Activated CD8-positive, alpha-beta memory T cell treated with anti-CD3 and anti-CD28 coated beads for 1 hour (primary cell): Measurements from ENCODE around the gene SLC17A8.
"Not testable (repeated sequence)": the region's sequence is repeated elsewhere in the genome, so short reads cannot be mapped to it uniquely, and the experiment has no call there.

Source experiments
- DNase-seq, 2 donors: peaks; one replicate each; pipeline ENCODE4 v3.0.0-alpha.2; 2020; ENCODE audit warnings: low read depth in 1 of 2; ENCODE audit errors: extremely low read depth in 1 of 2

Gene SLC17A8

DNA sequence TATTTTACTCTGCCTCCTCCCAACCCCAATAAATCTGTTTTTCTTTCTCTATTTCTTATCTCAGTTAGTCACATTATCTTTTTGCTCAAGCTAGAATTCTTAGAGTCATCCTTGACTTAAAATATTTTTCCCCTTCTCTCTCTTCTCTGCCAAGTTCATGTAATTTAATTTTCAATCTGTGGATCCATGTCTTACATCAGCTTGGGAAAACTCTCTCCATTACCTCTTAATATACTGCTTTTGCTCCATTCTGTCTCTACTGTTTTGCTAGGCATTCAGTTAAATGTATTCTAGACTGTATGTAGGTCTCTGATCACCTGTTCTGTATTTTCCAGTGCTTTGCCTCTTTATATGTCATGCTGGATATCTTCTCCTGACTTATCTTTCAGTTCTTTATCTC lies 65.8 kb downstream of the SLC17A8 start:
- DNase-seq: no peak

DNA sequence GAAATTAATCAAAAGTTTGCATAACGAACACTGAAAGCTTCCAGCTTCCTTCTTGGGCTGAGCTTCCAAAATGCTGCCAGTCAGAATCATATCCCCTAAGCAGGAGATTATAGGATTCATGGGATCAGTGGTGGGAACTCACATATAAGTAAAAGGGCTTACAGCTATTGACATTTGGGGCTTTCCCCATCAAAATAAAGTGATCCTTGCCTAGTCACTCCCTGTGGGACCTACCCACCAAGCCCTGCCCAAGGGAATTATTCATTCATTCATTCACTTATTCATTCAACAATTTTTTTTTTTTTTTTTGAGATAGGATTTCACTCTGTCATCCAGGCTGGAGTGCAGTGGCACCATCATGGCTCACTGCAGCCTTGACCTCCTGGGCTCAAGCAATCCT lies 69.3 kb downstream of the SLC17A8 start:
- no peak for DNase-seq

DNA sequence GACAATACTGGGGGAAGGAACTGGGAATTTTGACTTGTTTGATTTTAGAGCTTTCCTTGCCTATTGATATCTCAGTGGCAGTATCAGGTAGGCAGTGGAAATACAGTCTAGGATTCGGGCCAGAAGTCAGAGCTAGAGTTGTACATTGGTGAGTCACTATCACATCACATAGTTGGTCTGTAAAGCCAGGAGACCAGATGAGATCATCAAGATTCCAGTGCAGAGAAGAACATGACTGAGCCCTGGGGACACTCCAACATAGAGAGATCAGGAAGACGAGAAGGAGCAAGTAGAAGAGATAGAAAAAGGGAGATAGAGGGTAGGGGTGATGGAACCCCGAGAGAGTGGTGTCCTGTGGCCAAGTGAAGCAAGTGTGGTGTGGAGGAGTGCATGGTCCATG lies 70.2 kb downstream of the SLC17A8 start:
- no peak for DNase-seq

DNA sequence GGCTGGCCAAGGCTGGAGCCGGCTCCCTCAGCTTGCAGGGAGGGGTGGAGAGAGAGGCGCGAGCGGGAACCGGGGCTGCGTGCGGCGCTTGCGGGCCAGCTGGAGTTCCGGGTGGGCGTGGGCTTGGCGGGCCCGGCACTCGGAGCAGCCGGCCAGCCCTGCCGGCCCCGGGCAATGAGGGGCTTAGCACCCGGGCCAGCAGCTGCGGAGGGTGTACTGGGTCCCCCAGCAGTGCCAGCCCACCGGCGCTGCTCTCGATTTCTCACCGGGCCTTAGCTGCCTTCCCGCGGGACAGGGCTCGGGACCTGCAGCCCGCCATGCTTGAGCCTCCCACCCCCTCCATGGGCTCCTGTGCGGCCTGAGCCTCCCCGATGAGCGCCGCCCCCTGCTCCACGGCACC lies 73.4 kb downstream of the SLC17A8 start:
- not testable (repeated sequence) for DNase-seq

DNA sequence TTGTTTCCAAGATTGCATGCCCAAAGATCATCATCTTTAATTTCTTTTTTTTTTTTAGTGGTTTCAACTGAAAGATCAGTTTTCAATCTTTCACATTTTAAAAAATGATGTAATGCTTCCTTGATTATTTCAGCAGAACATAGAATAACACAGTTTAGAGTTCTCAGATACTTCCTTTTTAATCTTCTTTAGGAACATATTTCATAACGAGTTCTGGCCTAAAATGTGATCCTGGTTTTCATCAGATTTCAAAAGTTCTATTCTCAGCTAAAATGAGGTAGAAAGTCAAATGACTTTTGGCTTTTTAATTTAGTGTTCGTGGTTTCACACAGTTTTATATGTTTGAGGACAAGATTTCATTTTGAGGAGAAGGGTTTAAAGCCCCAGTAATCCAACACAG lies 76.8 kb downstream of the SLC17A8 start:
- DNase-seq: no peak

DNA sequence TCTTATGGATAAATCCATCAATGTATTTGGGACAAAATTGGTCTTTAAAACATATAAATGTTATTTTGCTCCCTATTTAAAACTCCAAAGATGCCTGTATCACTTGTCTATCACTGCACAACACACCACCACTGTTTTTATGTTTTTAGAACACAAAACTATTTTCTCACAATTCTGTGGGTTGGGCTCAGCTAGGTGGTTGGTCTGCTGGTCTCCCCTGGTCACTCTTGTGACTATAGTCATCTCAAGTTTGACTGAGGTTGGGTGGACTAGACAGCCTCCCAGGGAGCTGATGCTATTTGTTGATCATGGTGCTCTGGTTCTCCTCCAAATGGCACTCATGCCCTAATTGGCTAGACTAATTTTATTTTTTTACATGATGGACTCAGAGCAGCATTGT lies 77.3 kb downstream of the SLC17A8 start:
- no peak for DNase-seq

DNA sequence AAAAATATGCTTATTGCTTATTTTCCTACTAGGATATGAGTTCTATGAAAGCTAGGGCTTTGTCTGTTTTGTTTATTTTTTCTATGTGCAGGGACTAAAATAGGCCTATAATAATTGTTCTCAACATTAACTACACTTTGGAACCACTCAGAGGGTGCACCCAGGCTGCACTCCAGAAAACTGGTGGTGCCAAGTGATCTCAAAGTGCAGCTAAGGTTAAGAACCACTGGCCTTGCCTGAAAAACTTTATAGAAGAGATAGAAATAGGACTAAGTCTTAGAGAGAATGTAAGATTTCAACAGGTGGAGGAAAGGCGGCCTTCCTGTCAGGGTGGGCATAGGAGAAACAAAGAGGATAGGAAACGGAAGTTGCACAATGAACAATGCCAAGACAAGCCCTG lies 79.1 kb downstream of the SLC17A8 start:
- no peak for DNase-seq

DNA sequence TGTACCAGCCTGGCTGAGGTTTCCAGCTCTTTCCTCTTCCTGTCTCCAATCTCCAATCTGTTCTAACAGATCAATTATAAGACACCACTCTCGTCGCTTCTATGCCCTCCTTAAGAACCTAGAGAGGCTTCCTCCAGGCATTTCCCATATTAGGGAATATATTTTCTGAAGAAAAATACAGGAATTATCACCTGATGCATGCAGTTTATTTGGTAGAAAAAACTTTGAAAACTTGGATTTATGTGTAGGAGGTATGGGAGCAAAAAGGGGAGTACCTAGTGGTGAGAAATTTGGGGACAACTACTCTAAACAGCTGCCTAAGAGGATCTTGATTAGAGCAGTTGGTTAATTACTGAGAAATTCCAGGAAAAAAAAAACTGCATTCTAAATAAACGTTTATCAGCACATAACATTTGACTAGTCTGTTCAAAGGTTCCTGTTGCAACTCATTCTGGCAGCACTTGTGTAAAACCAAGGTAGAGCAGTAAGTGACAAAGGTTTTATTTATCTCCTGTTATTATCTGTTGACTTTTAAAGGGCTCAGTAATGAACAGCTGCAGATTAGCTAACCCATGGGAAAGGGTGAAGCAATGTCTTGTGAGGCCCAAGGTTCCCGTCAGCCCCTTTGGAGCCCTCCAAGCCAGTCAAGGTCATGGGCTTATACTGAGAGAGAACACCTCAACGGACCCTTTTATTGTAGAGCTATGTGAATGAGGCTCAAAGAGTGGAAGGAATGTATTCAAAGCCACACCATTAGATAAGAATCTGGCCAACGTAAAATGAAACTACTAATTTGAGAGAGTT lies 80.4 kb downstream of the SLC17A8 start:
- no peak for DNase-seq

DNA sequence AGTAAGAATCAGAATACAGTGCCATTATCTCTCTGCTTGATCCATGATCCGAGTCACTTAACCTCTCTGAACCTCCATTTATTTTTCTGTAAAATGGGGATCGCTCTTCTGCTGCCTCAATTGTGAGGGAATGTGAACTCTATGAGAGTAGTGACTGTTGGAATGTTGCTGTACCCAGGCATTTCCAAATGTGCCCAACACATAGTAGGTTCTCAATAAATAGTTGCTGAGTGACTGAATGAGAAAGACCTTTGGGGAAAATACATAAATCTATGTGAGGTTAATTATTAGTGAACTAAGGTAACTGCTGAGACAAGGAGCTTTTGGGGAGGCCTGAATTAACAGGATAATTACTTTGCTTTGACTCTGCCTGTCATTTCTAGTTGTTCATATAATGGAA lies 82.9 kb downstream of the SLC17A8 start:
- DNase-seq: no peak

DNA sequence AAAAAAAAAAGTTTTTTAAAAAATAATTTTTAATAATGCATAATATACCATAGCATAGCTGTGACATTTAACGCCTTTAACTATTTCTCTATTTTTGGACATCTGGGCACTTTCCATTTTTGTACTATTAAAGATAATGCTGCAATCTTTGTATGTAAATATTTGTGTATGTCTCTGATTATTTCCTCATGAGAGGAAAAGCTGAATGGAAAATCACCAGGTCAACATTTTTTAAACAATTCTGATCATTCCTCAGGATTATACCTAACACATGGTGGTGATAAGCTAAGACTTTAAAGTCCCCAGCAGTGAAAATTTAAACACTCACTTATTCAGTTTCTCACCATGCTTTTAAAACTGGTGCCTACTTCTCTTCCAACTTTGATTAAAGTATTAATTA lies 85.5 kb downstream of the SLC17A8 start:
- no peak for DNase-seq

DNA sequence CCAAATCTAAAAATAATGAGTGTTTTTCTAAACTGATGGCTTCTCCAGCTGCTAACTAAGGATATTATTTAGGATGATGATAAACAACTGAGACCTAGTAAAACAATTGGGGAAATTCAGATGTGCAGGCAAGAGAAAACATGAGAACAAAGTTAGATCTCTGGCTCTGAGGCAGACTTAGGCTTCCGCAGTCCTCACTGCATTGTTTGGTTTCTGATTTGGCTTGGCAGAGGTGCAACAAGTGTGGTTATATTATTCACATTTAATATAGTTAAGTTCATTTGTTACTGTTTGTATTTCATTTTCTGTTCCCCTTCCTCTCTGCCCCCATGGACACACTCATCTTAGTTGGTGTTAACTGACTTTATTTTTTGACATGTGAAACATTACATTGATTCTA lies 86.6 kb downstream of the SLC17A8 start:
- no peak for DNase-seq

DNA sequence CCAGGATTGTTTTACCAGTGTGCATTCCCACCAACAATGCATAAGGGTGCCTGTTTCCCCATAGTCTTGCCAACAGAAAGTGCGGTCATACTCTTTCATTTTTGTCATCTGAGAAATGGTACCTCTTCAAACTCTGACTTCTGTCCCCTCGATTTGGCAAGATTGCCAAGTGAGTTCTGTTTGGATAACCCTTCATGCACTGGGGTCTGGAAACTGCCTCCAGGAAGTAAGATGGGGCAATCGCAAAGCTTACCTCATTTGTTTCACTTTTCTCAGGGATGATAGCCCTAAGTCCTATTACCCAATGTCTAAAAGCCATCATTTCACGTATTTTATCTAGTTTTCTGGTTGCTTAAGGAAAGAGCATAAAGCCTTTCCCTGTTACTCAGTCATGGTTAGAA lies 88.2 kb downstream of the SLC17A8 start:
- no peak for DNase-seq

DNA sequence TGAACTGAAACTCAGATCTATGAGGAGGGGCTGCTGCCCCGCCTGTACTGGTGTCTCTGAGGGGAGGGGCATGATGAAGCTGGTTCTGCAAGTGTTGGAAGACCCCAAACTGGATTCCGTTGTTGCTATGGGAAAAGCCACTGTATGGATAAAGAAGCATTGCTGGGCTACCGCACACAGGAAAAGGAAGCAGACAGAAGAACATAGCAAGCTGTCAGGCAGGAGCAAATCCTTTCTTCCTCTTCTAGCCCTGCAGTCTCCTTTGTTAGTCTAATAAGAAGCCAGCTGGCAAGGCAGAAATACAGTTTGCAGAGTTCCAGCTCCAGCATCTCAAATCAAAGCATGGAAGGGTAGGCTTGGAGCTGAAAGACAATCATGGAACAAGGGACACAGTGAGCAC lies 90.5 kb downstream of the SLC17A8 start:
- DNase-seq: no peak

DNA sequence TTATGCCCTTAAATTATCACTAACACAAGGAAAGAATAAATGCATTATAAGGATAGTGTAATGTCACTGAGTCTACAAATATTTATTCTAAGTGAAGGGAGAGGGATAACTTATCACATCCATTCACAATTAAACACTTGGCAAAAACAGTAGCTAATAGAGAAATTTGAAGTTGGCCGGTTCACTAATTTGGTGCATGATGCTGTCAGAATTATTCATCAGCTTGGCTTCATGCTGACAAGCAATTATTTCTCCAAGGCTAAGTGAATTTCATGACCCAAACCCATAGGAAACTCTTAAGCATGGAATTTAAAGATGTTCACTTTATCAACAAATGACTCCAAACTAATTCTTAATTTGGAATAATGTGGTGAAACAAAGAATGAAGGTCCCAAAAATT lies 91.8 kb downstream of the SLC17A8 start:
- DNase-seq: no peak

DNA sequence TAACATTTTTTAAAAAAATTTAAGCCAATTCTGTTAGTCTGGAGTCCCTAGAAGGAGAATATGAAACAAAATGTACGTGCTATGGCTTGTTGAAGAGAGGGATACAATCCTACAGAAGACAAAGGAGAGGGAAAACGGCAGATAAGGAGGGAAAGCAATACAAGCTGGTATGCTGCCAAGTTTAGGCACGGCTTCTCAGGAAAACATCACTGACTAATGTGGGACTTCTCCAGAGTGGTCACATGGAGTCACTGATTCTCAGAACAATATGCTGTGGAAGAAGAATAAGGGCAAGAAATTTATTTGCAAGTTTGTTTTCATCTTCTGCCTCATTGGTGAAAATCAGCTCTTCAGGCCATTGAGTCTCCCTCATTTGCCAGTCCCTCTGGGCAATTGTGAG lies 93.9 kb downstream of the SLC17A8 start:
- DNase-seq: no peak

DNA sequence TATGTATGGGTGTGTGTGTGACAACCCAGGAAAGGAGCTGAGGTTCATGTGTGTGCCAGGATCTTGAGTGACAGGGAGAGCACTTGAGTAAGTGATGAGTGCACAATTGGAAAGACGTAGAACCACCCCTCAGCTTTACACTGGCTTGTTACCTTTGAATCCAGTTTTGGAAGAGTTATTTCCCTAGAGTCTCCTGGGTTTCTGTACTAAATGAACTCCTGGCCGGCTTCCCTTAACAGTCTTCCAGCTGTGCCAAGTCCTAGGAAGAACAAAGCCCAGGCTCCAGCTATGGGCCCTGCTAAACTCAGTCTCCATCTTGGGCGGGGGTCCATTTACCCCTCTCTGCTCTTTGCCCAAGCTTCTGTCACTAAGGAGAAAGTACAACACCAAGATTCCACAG lies 97.1 kb downstream of the SLC17A8 start:
- no peak for DNase-seq

DNA sequence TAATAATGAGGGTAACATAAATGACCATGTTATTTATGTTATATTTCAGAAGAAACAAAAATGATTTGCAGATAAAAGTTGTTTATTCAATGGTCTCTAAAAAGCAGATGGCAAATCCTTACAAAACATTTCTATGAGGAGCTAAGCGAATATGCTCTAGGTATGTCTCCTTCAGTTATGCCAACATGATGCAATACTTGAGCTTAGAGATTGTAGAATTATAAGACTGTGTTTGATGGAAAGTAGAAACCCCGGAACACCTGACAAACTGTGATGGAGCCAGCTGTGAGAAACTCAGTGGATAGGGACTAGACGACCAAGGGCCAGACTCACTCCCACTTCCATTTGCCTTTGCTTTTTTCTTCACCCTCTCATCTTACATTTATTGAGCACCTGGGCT lies 99.0 kb downstream of the SLC17A8 start:
- DNase-seq: no peak

DNA sequence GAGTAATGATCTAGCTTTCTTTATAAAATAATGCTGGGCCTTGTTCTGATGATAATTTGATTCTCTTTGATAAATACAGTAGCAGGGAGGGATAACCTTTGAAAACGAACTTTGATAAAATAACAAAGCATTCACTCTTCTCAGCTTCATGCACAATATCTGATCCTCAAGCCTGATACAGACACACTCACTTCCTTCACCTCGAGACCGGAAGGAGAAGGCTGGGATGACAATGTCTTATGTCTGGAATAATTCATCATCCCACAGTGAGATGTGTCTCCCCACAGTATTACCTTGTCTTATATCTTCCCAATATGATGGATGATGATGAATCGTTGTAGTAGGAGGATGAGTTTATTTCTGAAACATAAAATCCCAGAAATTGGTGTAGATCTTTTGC lies 101.3 kb downstream of the SLC17A8 start:
- DNase-seq: no peak

DNA sequence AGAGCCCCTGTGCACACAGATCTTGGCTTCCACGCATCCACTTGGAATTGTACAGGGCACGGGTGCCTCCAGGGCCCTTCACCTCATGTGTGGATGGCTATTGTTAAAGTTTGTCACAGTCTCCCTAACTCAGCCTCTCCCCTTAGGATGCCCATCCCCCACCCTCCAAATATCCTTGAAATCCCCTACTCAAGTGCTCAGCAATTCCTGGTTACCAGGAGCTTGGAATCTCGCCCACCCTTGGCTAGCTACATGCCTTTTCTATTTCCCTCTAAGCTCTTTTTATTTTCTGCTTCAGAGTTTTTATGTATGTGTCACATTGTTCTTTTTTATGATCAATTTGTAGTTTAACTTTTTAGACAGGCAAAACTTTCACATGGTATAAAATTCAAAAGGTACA lies 103.8 kb downstream of the SLC17A8 start:
- no peak for DNase-seq

DNA sequence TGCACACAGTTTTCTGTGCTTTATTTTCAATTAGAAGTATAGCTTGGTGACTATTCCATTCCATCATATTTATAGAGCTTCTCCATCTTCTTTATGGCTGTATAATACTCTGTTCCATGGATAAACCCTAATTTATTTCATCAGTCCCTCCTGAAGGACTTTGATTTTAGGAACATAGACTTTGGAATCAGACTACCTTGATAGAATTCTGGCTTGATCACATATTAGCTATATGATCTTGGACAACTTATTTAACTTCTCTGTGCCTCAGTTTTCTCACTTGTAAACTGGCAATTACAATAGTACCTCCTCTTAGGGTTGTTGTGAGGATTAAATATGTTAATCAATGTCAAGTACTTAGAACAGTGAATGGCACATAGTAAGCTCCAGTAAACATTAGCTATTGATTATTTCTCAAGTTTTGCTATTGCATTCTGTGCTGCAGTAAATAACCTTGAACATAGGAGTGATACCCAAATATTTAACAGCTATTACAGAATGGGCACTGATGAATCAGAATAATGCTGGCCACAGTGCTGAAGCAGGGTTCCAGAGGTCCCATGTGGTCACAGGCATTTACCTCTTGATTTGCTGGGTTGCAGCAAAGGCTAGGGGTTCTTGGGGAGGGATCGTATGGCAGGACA lies 104.6 kb downstream of the SLC17A8 start:
- no peak for DNase-seq

DNA sequence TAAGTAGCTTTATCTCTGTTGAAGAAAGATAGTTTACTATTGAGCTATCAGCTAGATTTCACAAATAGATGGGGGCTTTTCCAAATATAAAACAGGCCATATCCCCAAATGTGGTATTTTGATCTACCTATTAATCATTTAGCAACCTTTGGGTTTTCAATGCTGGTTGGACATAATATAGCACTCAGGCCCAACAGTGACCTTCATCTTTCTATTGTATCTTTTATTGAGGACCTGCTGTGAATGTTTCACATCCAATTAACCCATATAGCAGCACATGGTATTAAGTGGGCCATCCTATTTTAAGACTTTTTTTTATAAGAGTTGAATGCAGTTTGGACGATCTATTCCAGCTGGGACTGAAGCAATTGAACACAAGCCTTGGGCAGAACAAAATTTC lies 106.8 kb downstream of the SLC17A8 start:
- no peak for DNase-seq

DNA sequence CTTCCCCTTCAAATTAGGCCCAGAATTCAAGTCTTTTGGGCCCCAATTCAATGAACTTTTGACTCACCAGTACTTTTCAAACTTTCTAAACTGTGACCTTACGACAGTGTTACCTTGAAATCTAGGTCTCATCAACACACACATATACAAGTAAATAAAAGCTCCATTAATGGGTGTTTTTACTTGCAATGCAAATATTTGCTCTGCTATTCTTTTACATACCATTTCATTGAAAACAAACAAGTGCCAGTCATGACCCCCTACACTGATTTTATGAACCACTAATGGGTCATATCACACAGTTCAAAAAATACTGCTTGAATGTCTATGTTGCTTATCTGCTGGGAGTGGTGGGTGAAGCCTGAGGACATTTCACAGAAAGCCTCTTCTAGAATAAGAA lies 107.7 kb downstream of the SLC17A8 start:
- no peak for DNase-seq

DNA sequence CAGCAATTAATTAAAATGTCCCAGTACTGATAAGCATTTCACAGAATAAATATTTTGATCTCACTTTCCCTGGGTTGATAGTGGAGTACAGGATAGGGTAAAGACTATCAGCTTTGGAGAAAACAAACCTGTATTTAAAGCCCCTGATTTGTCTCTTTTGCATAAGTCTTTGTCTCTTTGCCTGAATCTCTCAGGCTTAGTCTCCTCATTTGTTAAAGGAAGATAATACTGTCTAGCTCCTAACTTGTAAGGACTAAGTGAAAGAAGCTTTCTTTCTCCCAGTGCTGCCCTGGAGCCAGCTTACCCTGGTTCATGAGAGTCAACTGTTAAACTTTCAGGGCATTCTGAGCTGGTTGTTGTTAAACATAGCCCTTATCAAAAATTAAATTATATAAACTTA lies 111.3 kb downstream of the SLC17A8 start:
- no peak for DNase-seq
